SK-N-SH (cell line): ENCODE measurements around the gene ATF6B. TPM values are rescaled to one million over a fixed set of nuclear protein-coding genes. Genes with fewer than 3 reads are reported as not detected.

Experiments
- CTCF ChIA-PET: fragments of 300-600, 350-600 bp; formaldehyde crosslinking; extraction: SDS; loops from one replicate; lab custom pipeline; 2021; lab: Yijun Ruan, JAX
- POLR2A ChIA-PET: fragments of 350-600 bp; sonication (Branson Sonifier 250); formaldehyde crosslinking; extraction: SDS; loops from one replicate; lab custom pipeline; 2020; ENCODE audit warnings: antibody characterized with exemption, inconsistent platforms; lab: Yijun Ruan, JAX
- DNase-seq: peaks from one replicate; pipeline ENCODE4 v3.0.0; 2012
- H2AFZ ChIP-seq: fragments of 200-600 bp; sonication (generic); 2 replicates; pipeline ENCODE4 v1.8.1; 2016; ENCODE audit warnings: antibody characterized with exemption, mild to moderate bottlenecking, low read depth
- H3F3A ChIP-seq: fragments of 200-600 bp; sonication (generic); replicated peaks from 2 replicates; pipeline ENCODE3; 2016; ENCODE audit warnings: antibody characterized with exemption, mild to moderate bottlenecking; ENCODE audit not compliant: insufficient read depth
- H3K27ac ChIP-seq, 2 experiments: fragments of 200-500 bp in 1 of 2; fragments of 200-600 bp in 1 of 2; sonication (Bioruptor generic) in 1 of 2; sonication (generic), shearing (Covaris generic) in 1 of 2; 2 replicates each; pipeline versions ENCODE4 v1.5.1 to v1.6.1; 2014 to 2016; ENCODE audit warnings: low read depth in 2 of 2, inconsistent platforms in 1 of 2, low read length in 1 of 2, mild to moderate bottlenecking in 1 of 2, mixed read lengths in 1 of 2
- H3K27me3 ChIP-seq: fragments of 200-600 bp; sonication (generic), shearing (Covaris generic); 2 replicates; pipeline ENCODE4 v1.6.1; 2016; ENCODE audit warnings: mixed run types; ENCODE audit not compliant: insufficient read depth
- H3K36me3 ChIP-seq, 2 experiments: fragments of 200-500 bp in 1 of 2; fragments of 200-600 bp in 1 of 2; sonication (Bioruptor generic) in 1 of 2; sonication (generic) in 1 of 2; replicated peaks in 1 of 2; 2 replicates each; pipeline versions ENCODE3 to v1.5.1; 2014 to 2016; ENCODE audit warnings: low read length in 1 of 2, mild to moderate bottlenecking in 1 of 2; ENCODE audit not compliant: insufficient read depth in 2 of 2, control insufficient read depth in 1 of 2
- H3K4me1 ChIP-seq, 2 experiments: fragments of 200-500 bp in 1 of 2; fragments of 200-600 bp in 1 of 2; sonication (Bioruptor generic) in 1 of 2; sonication (generic), shearing (Covaris generic) in 1 of 2; 2 replicates each; pipeline versions ENCODE4 v1.5.1 to v1.6.1; 2014 to 2016; ENCODE audit warnings: low read depth in 1 of 2, low read length in 1 of 2, mixed run types in 1 of 2; ENCODE audit not compliant: insufficient read depth in 2 of 2, control insufficient read depth in 1 of 2
- H3K4me2 ChIP-seq: fragments of 200-600 bp; sonication (generic), shearing (Covaris generic); 2 replicates; pipeline ENCODE4 v1.6.1; 2017; ENCODE audit warnings: mixed run types
- H3K4me3 ChIP-seq, 2 experiments: fragments of 200-500 bp in 1 of 2; fragments of 200-600 bp in 1 of 2; sonication (Bioruptor generic) in 1 of 2; sonication (generic), shearing (Covaris generic) in 1 of 2; 2 replicates each; pipeline versions ENCODE4 v1.5.1 to v1.8.1; 2014 to 2016; ENCODE audit warnings: low read depth in 2 of 2, inconsistent platforms in 1 of 2, low read length in 1 of 2, mild to moderate bottlenecking in 1 of 2, mixed read lengths in 1 of 2, moderate library complexity in 1 of 2
- H3K79me2 ChIP-seq: fragments of 200-600 bp; sonication (generic); 2 replicates; pipeline ENCODE4 v1.8.1; 2017; ENCODE audit warnings: mild to moderate bottlenecking; ENCODE audit not compliant: insufficient read depth
- H3K9ac ChIP-seq: fragments of 200-600 bp; sonication (generic); 2 replicates; pipeline ENCODE4 v1.6.1; 2017; ENCODE audit warnings: mixed run types
- H3K9me2 ChIP-seq: fragments of 200-600 bp; sonication (generic); 2 replicates; pipeline ENCODE4 v1.6.1; 2017; ENCODE audit warnings: mixed run types
- H3K9me3 ChIP-seq: fragments of 200-600 bp; sonication (generic); 2 replicates; pipeline ENCODE4 v1.6.1; 2017; ENCODE audit warnings: mixed run types, mild to moderate bottlenecking, moderate library complexity
- H4K20me1 ChIP-seq: fragments of 200-600 bp; sonication (generic); 2 replicates; pipeline ENCODE4 v1.6.1; 2017; ENCODE audit warnings: mild to moderate bottlenecking, mixed run types; ENCODE audit not compliant: insufficient read depth
- CHD2 ChIP-seq: fragments of 150-350 bp; IDR thresholded peaks from 2 replicates; pipeline ENCODE4 v1.6.1; 2018; ENCODE audit warnings: low read length; ENCODE audit not compliant: partially characterized antibody
- ELF1 ChIP-seq: IDR thresholded peaks from 2 replicates; pipeline ENCODE4 v1.4.0; 2012
- EZH2phosphoT487 ChIP-seq: fragments of 200-600 bp; sonication (generic); IDR thresholded peaks from 2 replicates; pipeline ENCODE4 v1.6.1; 2017; ENCODE audit warnings: low read depth, mixed run types, mild to moderate bottlenecking, antibody characterized with exemption, moderate library complexity, borderline replicate concordance
- FOSL2 ChIP-seq: IDR thresholded peaks from 2 replicates; pipeline ENCODE4 v1.4.0; 2012; ENCODE audit warnings: low read depth, mild to moderate bottlenecking, moderate library complexity, borderline replicate concordance
- FOXJ3 ChIP-seq: sonication (generic); formaldehyde crosslinking; IDR thresholded peaks from 2 replicates; pipeline ENCODE4 v1.5.1; 2020; ENCODE audit warnings: mild to moderate bottlenecking, missing genetic modification reagents
- FOXM1 ChIP-seq: IDR thresholded peaks from 2 replicates; pipeline ENCODE4 v1.4.0; 2012; ENCODE audit warnings: low read depth, mild to moderate bottlenecking
- GABPA ChIP-seq: IDR thresholded peaks from 2 replicates; pipeline ENCODE4 v1.4.0; 2012; ENCODE audit warnings: low read depth, mild to moderate bottlenecking
- GATA2 ChIP-seq: sonication (generic); formaldehyde crosslinking; IDR thresholded peaks from 2 replicates; pipeline ENCODE4 v1.5.0; 2020; ENCODE audit warnings: mild to moderate bottlenecking, missing genetic modification reagents
- MXI1 ChIP-seq: IDR thresholded peaks from 2 replicates; pipeline ENCODE4 v1.6.1; 2012; ENCODE audit warnings: mild to moderate bottlenecking, low read depth, low read length, improper control_type of control experiment
- NFIC ChIP-seq: IDR thresholded peaks from 2 replicates; pipeline ENCODE4 v1.4.0; 2012; ENCODE audit warnings: borderline replicate concordance
- PBX3 ChIP-seq: IDR thresholded peaks from 2 replicates; pipeline ENCODE4; 2012
- RCOR1 ChIP-seq: fragments of 150-350 bp; IDR thresholded peaks from 2 replicates; pipeline ENCODE4 v1.6.1; 2017; ENCODE audit warnings: antibody characterized with exemption, low read length
- REST ChIP-seq: IDR thresholded peaks from 2 replicates; pipeline ENCODE4 v1.6.1; 2012; ENCODE audit warnings: mild to moderate bottlenecking, low read depth, low read length, moderate library complexity
- RXRA ChIP-seq: IDR thresholded peaks from 2 replicates; pipeline ENCODE4 v1.4.0; 2012; ENCODE audit warnings: low read depth, mild to moderate bottlenecking, borderline replicate concordance
- SMC3 ChIP-seq: IDR thresholded peaks from 2 replicates; pipeline ENCODE4 v1.6.1; 2012; ENCODE audit warnings: low read depth, low read length, improper control_type of control experiment
- TCF12 ChIP-seq: IDR thresholded peaks from 2 replicates; pipeline ENCODE4 v1.4.0; 2012
- TEAD4 ChIP-seq: IDR thresholded peaks from 2 replicates; pipeline ENCODE4 v1.4.0; 2012; ENCODE audit warnings: mild to moderate bottlenecking, borderline replicate concordance; ENCODE audit not compliant: insufficient read depth
- YY1 ChIP-seq: IDR thresholded peaks from 2 replicates; pipeline ENCODE4 v1.4.0; 2012; ENCODE audit warnings: low read depth, mild to moderate bottlenecking
- WGBS: methylation state at CpG from one replicate; pipeline ENCODE4 v1.1.6; 2017; ENCODE audit warnings: low lambda C conversion rate; 5-methylcytosine and 5-hydroxymethylcytosine counted together
- polyA plus RNA-seq, 3 experiments: library from polyadenylated mRNA; depleted of rRNA; stranded (reverse); fragments of >200 nt; gene quantifications; 2 replicates each; pipeline ENCODE4 v1.2.3, GENCODE V29; 2012
- TF ChIP-seq, protein P1 (sequence below): IDR thresholded peaks from 2 replicates; pipeline ENCODE4 v1.4.0; 2012; ENCODE audit warnings: low read depth

The ATF6B gene
- polyA plus RNA-seq, 1 of the 3 experiments (the other 2 are of a cell fraction), result 61.3 TPM

DNA sequence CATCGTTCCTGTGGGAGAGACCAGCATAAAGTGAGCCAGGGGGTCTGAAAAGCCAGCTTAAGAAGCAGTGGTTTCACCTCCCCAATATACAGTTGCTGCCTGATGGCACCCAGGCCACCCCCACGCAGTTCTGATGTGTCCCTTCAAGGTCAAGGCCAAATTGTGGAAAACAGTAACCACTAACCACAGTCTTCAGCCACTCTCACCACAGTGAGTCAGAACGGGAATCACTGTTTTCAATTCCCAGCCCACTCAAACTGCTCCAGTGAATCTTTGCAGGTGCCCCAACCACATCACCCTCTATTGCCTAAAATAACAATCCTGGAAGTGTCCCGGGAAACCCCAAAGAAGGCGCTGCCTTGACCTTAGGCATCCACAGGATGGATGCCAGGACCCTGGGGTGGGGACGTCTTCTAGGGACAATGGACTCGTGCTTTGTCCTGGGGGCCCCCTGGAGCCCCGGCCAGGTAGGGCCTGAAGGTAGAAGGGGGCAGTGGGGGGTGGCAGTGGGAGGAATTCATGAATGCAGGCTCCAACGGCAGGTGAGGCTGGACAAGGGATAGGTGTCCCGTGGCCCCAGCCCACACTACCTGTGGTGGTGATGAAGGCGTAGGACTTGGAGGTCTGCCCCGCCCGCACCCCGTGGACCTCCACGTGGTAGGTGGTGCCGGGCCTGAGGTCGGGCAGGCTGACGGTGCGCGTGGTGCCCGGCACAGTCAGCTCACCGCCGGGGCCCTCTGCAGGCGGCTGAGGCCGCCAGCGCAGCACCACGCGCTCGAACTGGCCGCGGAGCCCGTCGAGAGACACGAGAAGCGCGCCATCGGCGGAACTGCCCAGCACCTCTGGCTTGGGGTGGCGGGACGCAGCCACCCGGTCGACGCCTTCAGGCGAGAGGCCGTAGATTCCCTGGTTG, 41.1 kb downstream of the ATF6B start:
- Histone ChIP-seq H3K9me3 (no peaks in the 10 kb centered on the region), H2AFZ (no peak overlapping the region), H3K27ac (no peak overlapping the region), H3K9me2 (no peaks in the 10 kb centered on the region), H3K4me3 (no peak overlapping the region; a peak in 1 of 4 replicates), H3K4me1 (peaks cover 0 to 8% of the 10 kb centered on the region in 2 experiments; a peak in 2 of 4 replicates), H3F3A (no peaks in the 10 kb centered on the region), H3K36me3 (no peaks in the 10 kb centered on the region), H3K79me2 (no peaks in the 10 kb centered on the region), H3K4me2 (peak overlapping the region; percentile 21; the same call in 1 of the 2 replicates), H4K20me1 (no peaks in the 10 kb centered on the region), H3K9ac (no peak overlapping the region), H3K27me3 (peaks cover 47% of the 10 kb centered on the region)
- ChIA-PET POLR2A (no interaction called here), CTCF (interaction anchor here (0.6 to 1.6 kb wide), 2 partner anchors 17 to 43 kb away, joined by 4 read pairs; partner anchors contain the start of gene FKBPL)
- 34% methylated on average over 8 of the region's 45 CpGs for WGBS
- no peak for DNase-seq
- peak; percentile 73 for TF ChIP-seq TCF12
- TF ChIP-seq TEAD4, result no peak
- no peak for TF ChIP-seq CHD2
- TF ChIP-seq GABPA, result no peak
- TF ChIP-seq MXI1, result no peak
- no peak for TF ChIP-seq RCOR1
- TF ChIP-seq FOXM1, result no peak
- TF ChIP-seq, protein P1, sequence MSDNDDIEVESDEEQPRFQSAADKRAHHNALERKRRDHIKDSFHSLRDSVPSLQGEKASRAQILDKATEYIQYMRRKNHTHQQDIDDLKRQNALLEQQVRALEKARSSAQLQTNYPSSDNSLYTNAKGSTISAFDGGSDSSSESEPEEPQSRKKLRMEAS, result peak; percentile 38; the same call in 1 of the 2 replicates
- peak; percentile 12; the same call in 1 of the 2 replicates for TF ChIP-seq NFIC
- TF ChIP-seq FOSL2, result peak; percentile 45; the same call in 1 of the 2 replicates
- TF ChIP-seq YY1, result no peak
- TF ChIP-seq EZH2phosphoT487, result no peak
- TF ChIP-seq GATA2 (CRISPR knock-in tag), result no peak

DNA sequence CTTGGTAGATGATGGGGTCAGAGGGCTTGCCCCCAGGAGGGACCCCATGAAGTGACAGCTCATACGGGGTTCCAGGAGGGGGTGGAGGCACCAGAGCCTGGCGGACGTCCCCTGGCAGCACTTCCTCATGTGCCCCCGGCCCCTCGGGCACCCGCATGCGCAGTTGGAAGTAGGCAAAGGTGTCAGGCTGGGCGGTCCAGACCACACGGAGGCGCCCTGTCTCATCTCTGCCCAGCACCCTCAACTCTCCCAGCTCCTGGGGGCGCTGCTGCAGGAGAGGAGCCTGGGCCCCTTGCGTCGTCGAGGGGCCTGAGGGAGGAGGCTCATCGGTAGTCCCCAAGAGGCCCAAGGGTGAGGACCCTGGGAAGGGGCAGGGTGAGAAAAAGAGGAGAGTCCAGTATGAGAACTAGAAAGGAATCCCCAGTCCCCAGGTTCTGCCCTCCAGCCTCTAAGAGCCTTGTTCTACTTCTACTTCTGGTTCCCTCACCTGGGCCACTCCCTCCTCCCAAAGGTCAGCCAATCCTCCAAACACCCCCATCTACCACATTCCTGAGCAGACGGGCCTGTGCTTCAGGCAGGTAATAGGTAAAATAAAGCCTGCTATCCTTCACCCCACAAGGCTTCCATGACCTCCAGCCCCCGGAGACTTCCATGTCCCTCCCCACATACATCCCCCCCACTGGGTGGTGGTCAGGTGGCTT, 42.1 kb downstream of the ATF6B start:
- POLR2A ChIA-PET, result no interaction called here
- Histone ChIP-seq H3K9ac (no peak overlapping the region), H2AFZ (no peak overlapping the region), H3K4me2 (0 out of 2 replicates have a peak overlapping the region, but pooled peaks have one; percentile 21), H3K27me3 (peaks cover 44% of the 10 kb centered on the region), H3K4me3 (no peak overlapping the region), H3K9me2 (no peaks in the 10 kb centered on the region), H3K4me1 (peaks cover 0 to 15% of the 10 kb centered on the region in 2 experiments; a peak in 2 of 4 replicates), H3K9me3 (no peaks in the 10 kb centered on the region), H3K36me3 (no peaks in the 10 kb centered on the region), H3K27ac (no peak overlapping the region), H4K20me1 (no peaks in the 10 kb centered on the region), H3K79me2 (no peaks in the 10 kb centered on the region), H3F3A (no peaks in the 10 kb centered on the region)
- TF ChIP-seq FOXJ3 (CRISPR knock-in tag), result no peak
- no peak for TF ChIP-seq RXRA
- TF ChIP-seq REST, result no peak
- no peak for TF ChIP-seq SMC3
- no peak for TF ChIP-seq PBX3
- TF ChIP-seq ELF1, result no peak
- CTCF ChIA-PET, result interaction anchor here (0.6 to 1.3 kb wide), 4 partner anchors 10 to 1065 kb away, joined by 3 to 4 read pairs (median 3); no protein-coding TSS in a partner anchor
- DNase-seq, result peak; percentile 63
- WGBS, result 26% methylated on average over 11 of the region's 17 CpGs
